SK-N-SH treated with all-trans-retinoic acid at 6 μM for 48 hours (cell line): ENCODE measurements around the gene DUSP18.

Experiments used
- ATAC-seq: fragments of 200-7000 bp; cut with Tn5 transposase; 3 replicates; pipeline ENCODE4 v1.9.1; 2020; ENCODE audit warnings: mild to moderate bottlenecking, moderate library complexity
- ARNTL ChIP-seq: fragments of 450-650 bp; formaldehyde crosslinking; IDR thresholded peaks from 2 replicates; pipeline ENCODE4 v1.5.0; 2020; ENCODE audit warnings: low read depth, mild to moderate bottlenecking, moderate library complexity, borderline replicate concordance
- BACH2 ChIP-seq: fragments of 250-450 bp; sonication (Bioruptor Pico); IDR thresholded peaks from 2 replicates; pipeline ENCODE4 v1.9.0; 2021; ENCODE audit warnings: mild to moderate bottlenecking, borderline replicate concordance
- CREB5 ChIP-seq: fragments of 250-450 bp; sonication (Bioruptor Pico); IDR thresholded peaks from 2 replicates; pipeline ENCODE4 v1.5.1; 2020; ENCODE audit warnings: low read depth, mild to moderate bottlenecking, moderate library complexity
- CSRNP3 ChIP-seq: fragments of 250-450 bp; sonication (Bioruptor Pico); IDR thresholded peaks from 2 replicates; pipeline ENCODE4 v1.5.1; 2021; ENCODE audit warnings: mild to moderate bottlenecking, moderate library complexity
- GLIS3 ChIP-seq: fragments of 250-450 bp; sonication (Bioruptor Pico); IDR thresholded peaks from 2 replicates; pipeline ENCODE4 v1.5.0; 2020; ENCODE audit warnings: mild to moderate bottlenecking, moderate library complexity
- ISL1 ChIP-seq: fragments of 250-450 bp; sonication (Bioruptor Pico); IDR thresholded peaks from 2 replicates; pipeline ENCODE4 v2.1.2; 2022; ENCODE audit warnings: mild to moderate bottlenecking, moderate library complexity
- OSR1 ChIP-seq: fragments of 250-450 bp; sonication (Bioruptor Pico); IDR thresholded peaks from 2 replicates; pipeline ENCODE4 v1.8.0; 2022; ENCODE audit warnings: moderate library complexity, mild to moderate bottlenecking, inconsistent platforms
- PATZ1 ChIP-seq: fragments of 250-450 bp; sonication (Bioruptor Pico); IDR thresholded peaks from 2 replicates; pipeline ENCODE4 v1.8.0; 2020; ENCODE audit warnings: mild to moderate bottlenecking, moderate library complexity, borderline replicate concordance
- POU6F1 ChIP-seq: fragments of 250-450 bp; sonication (Bioruptor Pico); IDR thresholded peaks from 2 replicates; pipeline ENCODE4 v1.8.0; 2021; ENCODE audit warnings: low read depth, mild to moderate bottlenecking, moderate library complexity, borderline replicate concordance
- PPARA ChIP-seq: fragments of 250-450 bp; sonication (Bioruptor Pico); IDR thresholded peaks from 2 replicates; pipeline ENCODE4 v1.5.0; 2020; ENCODE audit warnings: mild to moderate bottlenecking, borderline replicate concordance
- RARB ChIP-seq: fragments of 250-450 bp; sonication (Bioruptor Pico); IDR thresholded peaks from 2 replicates; pipeline ENCODE4 v1.8.0; 2021; ENCODE audit warnings: mild to moderate bottlenecking, moderate library complexity
- SNAI2 ChIP-seq: fragments of 250-450 bp; sonication (Bioruptor Pico); IDR thresholded peaks from 2 replicates; pipeline ENCODE4 v1.5.0; 2020; ENCODE audit warnings: mild to moderate bottlenecking, moderate library complexity
- TCF4 ChIP-seq: fragments of 250-450 bp; sonication (Bioruptor Pico); IDR thresholded peaks from 2 replicates; pipeline ENCODE4 v1.8.0; 2021; ENCODE audit warnings: mild to moderate bottlenecking, moderate library complexity, borderline replicate concordance
- TOX ChIP-seq: fragments of 250-450 bp; sonication (Bioruptor Pico); IDR thresholded peaks from 2 replicates; pipeline ENCODE4 v1.8.0; 2021; ENCODE audit warnings: mild to moderate bottlenecking, moderate library complexity, borderline replicate concordance
- TSHZ2 ChIP-seq: fragments of 250-450 bp; sonication (Bioruptor Pico); IDR thresholded peaks from 2 replicates; pipeline ENCODE4 v1.5.0; 2020; ENCODE audit warnings: mild to moderate bottlenecking, moderate library complexity
- ZC3H10 ChIP-seq: fragments of 250-450 bp; sonication (Bioruptor Pico); IDR thresholded peaks from 2 replicates; pipeline ENCODE4 v1.5.1; 2021; ENCODE audit warnings: mild to moderate bottlenecking, moderate library complexity
- ZFP3 ChIP-seq: fragments of 250-450 bp; sonication (Bioruptor Pico); IDR thresholded peaks from 2 replicates; pipeline ENCODE4 v1.5.0; 2020; ENCODE audit warnings: mild to moderate bottlenecking, moderate library complexity
- ZFP30 ChIP-seq: fragments of 450-650 bp; formaldehyde crosslinking; IDR thresholded peaks from 2 replicates; pipeline ENCODE4 v1.5.0; 2022; ENCODE audit warnings: mild to moderate bottlenecking, moderate library complexity
- ZNF70 ChIP-seq: fragments of 450-650 bp; formaldehyde crosslinking; IDR thresholded peaks from 2 replicates; pipeline ENCODE4 v1.5.0; 2020; ENCODE audit warnings: mild to moderate bottlenecking, moderate library complexity
- ZNF8 ChIP-seq: fragments of 450-650 bp; formaldehyde crosslinking; IDR thresholded peaks from 2 replicates; pipeline ENCODE4 v1.5.0; 2020; ENCODE audit warnings: mild to moderate bottlenecking, moderate library complexity

The DUSP18 gene

GRCh38 chr22:30648825-30649224, 18.9 kb downstream of the DUSP18 start (continued):
- TF ChIP-seq CSRNP3 (CRISPR knock-in tag) (no peak), ZFP3 (CRISPR knock-in tag) (no peak), TCF4 (CRISPR knock-in tag) (no peak), GLIS3 (no peak), BACH2 (CRISPR knock-in tag) (no peak), ZFP30 (CRISPR knock-in tag) (no peak), ARNTL (CRISPR knock-in tag) (no peak), ZNF8 (no peak), ZNF70 (CRISPR knock-in tag) (no peak)
- TF ChIP-seq, all 23 proteins: peak for 0

- no peak for ATAC-seq
- TF ChIP-seq OSR1 (CRISPR knock-in tag) (no peak), ARNTL (CRISPR knock-in tag) (no peak), CREB5 (CRISPR knock-in tag) (no peak), POU6F1 (no peak), ZNF70 (CRISPR knock-in tag) (no peak), SNAI2 (CRISPR knock-in tag) (no peak), TSHZ2 (CRISPR knock-in tag) (no peak), CSRNP3 (CRISPR knock-in tag) (no peak), TOX (CRISPR knock-in tag) (no peak), PATZ1 (CRISPR knock-in tag) (no peak), ZC3H10 (CRISPR knock-in tag) (no peak), PPARA (CRISPR knock-in tag) (no peak), BACH2 (CRISPR knock-in tag) (no peak), ZFP30 (CRISPR knock-in tag) (no peak), RARB (CRISPR knock-in tag) (no peak), ISL1 (CRISPR knock-in tag) (no peak), GLIS3 (no peak)
Measured at GRCh38 chr22:30647536-30647935, 20.1 kb downstream of the DUSP18 start.
